HG02588 (cell line): ENCODE data around the gene GREB1L.
"Not testable (repeated sequence)": the region's sequence is repeated elsewhere in the genome, so short reads cannot be mapped to it uniquely, and the experiment has no call there.

ENCODE experiments used
- ATAC-seq: cut with Tn5 transposase; IDR thresholded peaks from one replicate; pipeline ENCODE4 v1.9.1; 2021; ENCODE audit warnings: mild to moderate bottlenecking, moderate library complexity; ENCODE audit not compliant: unreplicated experiment

The GREB1L gene

GRCh38 chr18:21262979-21263378 is 20.9 kb downstream of the GREB1L start:
- ATAC-seq: no peak

GRCh38 chr18:21264651-21265050 is 22.6 kb downstream of the GREB1L start:
- no peak for ATAC-seq

GRCh38 chr18:21265971-21266673 is 24.1 kb downstream of the GREB1L start:
- ATAC-seq: no peak

GRCh38 chr18:21267400-21267799 is 25.4 kb downstream of the GREB1L start:
- ATAC-seq: no peak

- no peak for ATAC-seq
Measured at GRCh38 chr18:21269349-21269748, 27.3 kb downstream of the GREB1L start.

GRCh38 chr18:21270453-21270852 is 28.4 kb downstream of the GREB1L start:
- no peak for ATAC-seq

- ATAC-seq: no peak
Measured at GRCh38 chr18:21272016-21272579, 30.1 kb downstream of the GREB1L start.

GRCh38 chr18:21273568-21273967 is 31.5 kb downstream of the GREB1L start:
- ATAC-seq: no peak

- ATAC-seq: no peak
Measured at GRCh38 chr18:21275645-21276044, 33.6 kb downstream of the GREB1L start.

- ATAC-seq: no peak
Measured at GRCh38 chr18:21277578-21277977, 35.5 kb downstream of the GREB1L start.

- not testable (repeated sequence) for ATAC-seq
Measured at GRCh38 chr18:21278218-21278617, 36.2 kb downstream of the GREB1L start.

- ATAC-seq: no peak
Measured at GRCh38 chr18:21281603-21282002, 39.6 kb downstream of the GREB1L start.

- no peak for ATAC-seq
Measured at GRCh38 chr18:21284540-21284939, 42.5 kb downstream of the GREB1L start.

GRCh38 chr18:21289827-21290226 is 47.8 kb downstream of the GREB1L start:
- ATAC-seq: no peak

GRCh38 chr18:21291106-21291505 is 49.1 kb downstream of the GREB1L start:
- ATAC-seq: no peak

GRCh38 chr18:21293479-21293878 is 51.4 kb downstream of the GREB1L start:
- ATAC-seq: no peak

- ATAC-seq: no peak
Measured at GRCh38 chr18:21295101-21295500, 53.1 kb downstream of the GREB1L start.

- no peak for ATAC-seq
Measured at GRCh38 chr18:21296045-21296444, 54.0 kb downstream of the GREB1L start.

GRCh38 chr18:21298351-21298750 is 56.3 kb downstream of the GREB1L start:
- no peak for ATAC-seq

- no peak for ATAC-seq
Measured at GRCh38 chr18:21300035-21300907, 58.2 kb downstream of the GREB1L start.

- no peak for ATAC-seq
Measured at GRCh38 chr18:21300908-21301200, 58.8 kb downstream of the GREB1L start.

GRCh38 chr18:21303445-21303844 is 61.4 kb downstream of the GREB1L start:
- no peak for ATAC-seq
